ENCODE data around the gene F7. TPM values are rescaled to one million over a fixed set of nuclear protein-coding genes. Genes with fewer than 3 reads are reported as not detected.

Gene F7
- total and polyA plus RNA-seq, 9 of the 15 experiments (the other 6 are each of a cell fraction or from before 2014, with no cell fraction given) = not detected

- POLR2A ChIA-PET = no interaction called here
These were observed 34.7 kb upstream of the F7 start for GRCh38 chr13:113070855-113071254.

More at GRCh38 chr13:113070855-113071254, 34.7 kb upstream of the F7 start:
- no peak for DNase-seq (ENCODE audit: extremely low read depth in 1 of 4, low spot score in 3 of 4)
- H3K36me3 ChIP-seq (ENCODE audit: control insufficient read depth, insufficient read depth, low read length) = no peaks in the 10 kb centered on the region
- no peak for TF ChIP-seq YBX1 (IDR thresholded peaks at IDR 0.05)
- no peak for TF ChIP-seq SRF (CRISPR knock-in tag; IDR thresholded peaks at IDR 0.05)
- TF ChIP-seq DACH1 (IDR thresholded peaks at IDR 0.05; ENCODE audit: partially characterized antibody) = no peak
- TF ChIP-seq RAD51 (IDR thresholded peaks at IDR 0.05; ENCODE audit: borderline replicate concordance, low read depth) = no peak
- TF ChIP-seq SMARCC2 (IDR thresholded peaks at IDR 0.05; ENCODE audit: low read depth) = no peak
- no peak for TF ChIP-seq ZNF764 (CRISPR knock-in tag; IDR thresholded peaks at IDR 0.05; ENCODE audit: low read depth)
- TF ChIP-seq MNT (conservative IDR thresholded peaks at IDR 0.05) = no peak
- TF ChIP-seq ZNF584 (CRISPR knock-in tag; IDR thresholded peaks at IDR 0.05; ENCODE audit: low read depth) = no peak
- TF ChIP-seq ZNF263 (CRISPR knock-in tag; IDR thresholded peaks at IDR 0.05; ENCODE audit: borderline replicate concordance) = no peak
- TF ChIP-seq KDM4B (IDR thresholded peaks at IDR 0.05; ENCODE audit: borderline replicate concordance in 2 of 2, low read depth in 1 of 2) = no peak
- TF ChIP-seq GTF2E2 (tag; IDR thresholded peaks at IDR 0.05) = no peak
- no peaks in the 10 kb centered on the region for H3K4me1 ChIP-seq (replicated peaks in 1 of 2; ENCODE audit: control insufficient read depth in 2 of 2, insufficient read depth in 2 of 2, low read length in 2 of 2)
- H3K4me2 ChIP-seq (ENCODE audit: insufficient read depth, low read length) = no peak overlapping the region
- no peak for ATAC-seq
- WGBS (ENCODE audit: insufficient coverage, low coverage, missing lambda C conversion rate) = 0% methylated on average over 8 of the region's 8 CpGs
- CTCF ChIA-PET (ENCODE audit: low intra/inter-chr PET ratio) = no interaction called here
- no peak overlapping the region for H3K9ac ChIP-seq (ENCODE audit: insufficient read depth in 1 of 2, low read depth in 2 of 2, low read length in 2 of 2)
- H3K9me3 ChIP-seq (replicated peaks; ENCODE audit: control insufficient read depth, insufficient read depth, low read depth, low read length) = no peaks in the 10 kb centered on the region
- H4K20me1 ChIP-seq (replicated peaks; ENCODE audit: control insufficient read depth, insufficient read depth, low read length) = no peaks in the 10 kb centered on the region
- H2AFZ ChIP-seq (ENCODE audit: low read depth, low read length) = no peak overlapping the region
- BruUV-seq (replicated peaks) = no TSS peak
- peaks cover 5 to 40% of the 10 kb centered on the region in 2 experiments for H3K27me3 ChIP-seq (ENCODE audit: control insufficient read depth in 2 of 2, insufficient read depth in 2 of 2, low read length in 2 of 2)
- FAIRE-seq = no peak
- no peaks in the 10 kb centered on the region for H3K79me2 ChIP-seq (ENCODE audit: control insufficient read depth, insufficient read depth, low read length)
- intact Hi-C loops (cut with micrococcal nuclease) (no loop called here), in situ Hi-C loops (cut with MboI) (no loop called here)
- no peak overlapping the region for H3K27ac ChIP-seq (ENCODE audit: extremely low read depth, low read depth, low read length)
- no peak overlapping the region for H3K4me3 ChIP-seq
- no peaks in the 10 kb centered on the region for H3K9me1 ChIP-seq (ENCODE audit: control insufficient read depth, insufficient read depth, low read length)
